BLaER1 treated with 17β-estradiol and CSF1 and Interleukin-3, amounts not matched to agents 10 nM and 100 nM (cell line): ENCODE data around the gene MSRB1.
"Not testable (repeated sequence)": the region's sequence is repeated elsewhere in the genome, so short reads cannot be mapped to it uniquely, and the experiment has no call there.

Experiments
- H3K27ac ChIP-seq, 11 experiments: shearing (Covaris generic); formaldehyde crosslinking; 2 replicates each; pipeline ENCODE4 v1.8.1; 2022
- H3K27me3 ChIP-seq, 11 experiments: shearing (Covaris generic); formaldehyde crosslinking; 2 replicates each; pipeline ENCODE4 v1.8.1; 2022
- H3K36me3 ChIP-seq, 11 experiments: shearing (Covaris generic); formaldehyde crosslinking; 2 replicates each; pipeline ENCODE4 v1.8.1; 2022
- H3K4me1 ChIP-seq, 10 experiments: shearing (Covaris generic); formaldehyde crosslinking; 2 replicates each; pipeline ENCODE4 v1.8.1; 2022
- H3K4me2 ChIP-seq, 11 experiments: shearing (Covaris generic); formaldehyde crosslinking; 2 replicates each; pipeline ENCODE4 v1.8.1; 2022
- H3K4me3 ChIP-seq, 10 experiments: shearing (Covaris generic); formaldehyde crosslinking; 2 replicates each; pipeline ENCODE4 v1.8.1; 2022
- H3K9ac ChIP-seq, 11 experiments: shearing (Covaris generic); formaldehyde crosslinking; 2 replicates each; pipeline ENCODE4 v1.8.1; 2022
- H3K9me3 ChIP-seq, 11 experiments: shearing (Covaris generic); formaldehyde crosslinking; replicated peaks in 1 of 11; 2 replicates each; pipeline ENCODE4 v1.8.1; 2022
- H4K20me1 ChIP-seq, 11 experiments: shearing (Covaris generic); formaldehyde crosslinking; 2 replicates each; pipeline ENCODE4 v1.8.1; 2022
- Cebpa-rat ChIP-seq, 11 experiments: shearing (Covaris generic); IDR thresholded peaks; 2 replicates each; pipeline ENCODE4 v1.8.1; 2022

MSRB1 gene

DNA sequence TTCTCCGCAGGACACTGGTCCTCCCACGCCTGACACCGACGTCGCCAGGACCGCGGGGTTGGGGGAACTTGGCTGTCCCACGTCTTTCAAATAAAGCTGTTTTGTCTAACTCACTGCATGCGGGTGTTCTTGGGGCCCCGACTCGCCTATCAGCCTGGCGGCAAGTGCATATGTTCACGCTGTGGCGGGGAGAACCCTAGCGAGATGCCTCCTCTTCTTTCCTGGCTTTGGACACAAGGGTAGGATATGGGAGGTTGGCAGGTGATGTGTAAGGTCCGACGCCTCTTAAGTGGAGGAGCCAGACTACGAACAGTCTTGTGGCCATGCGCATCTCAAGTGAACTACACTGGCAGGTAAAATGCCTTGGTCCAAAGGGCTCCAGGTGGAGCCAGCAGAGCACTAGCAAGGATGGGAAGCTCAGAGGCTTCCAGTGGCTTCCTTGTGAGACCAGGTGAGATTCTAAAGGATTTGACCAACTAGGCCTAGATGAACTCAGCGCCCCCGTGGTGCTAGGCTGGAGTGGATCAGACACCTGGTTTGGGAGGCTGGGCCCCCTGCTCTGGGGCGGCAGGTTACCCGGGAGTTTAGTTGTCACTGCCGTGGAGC, 22.5 kb upstream of the MSRB1 start:
- H3K4me3 ChIP-seq: peak overlapping the region; percentile 80 to 100 (median 90)
- H3K9ac ChIP-seq: peak overlapping the region; percentile 93 to 100 (median 97)
- peak overlapping the region; percentile 90 to 99 (median 94) for H3K27ac ChIP-seq
- H3K4me1 ChIP-seq: peaks cover 42 to 51% (median 46%) of the 10 kb centered on the region in 10 experiments
- H4K20me1 ChIP-seq: peaks cover 32 to 54% (median 40%) of the 10 kb centered on the region in 11 experiments
- no peak for TF ChIP-seq Cebpa-rat (IDR thresholded peaks at IDR 0.05)
- H3K9me3 ChIP-seq: no peaks in the 10 kb centered on the region; a peak in 1 of 22 replicates
- H3K27me3 ChIP-seq: no peaks in the 10 kb centered on the region
- peak overlapping the region; percentile 90 to 99 (median 95) for H3K4me2 ChIP-seq
- H3K36me3 ChIP-seq: peaks cover 21 to 48% (median 32%) of the 10 kb centered on the region in 11 experiments

DNA sequence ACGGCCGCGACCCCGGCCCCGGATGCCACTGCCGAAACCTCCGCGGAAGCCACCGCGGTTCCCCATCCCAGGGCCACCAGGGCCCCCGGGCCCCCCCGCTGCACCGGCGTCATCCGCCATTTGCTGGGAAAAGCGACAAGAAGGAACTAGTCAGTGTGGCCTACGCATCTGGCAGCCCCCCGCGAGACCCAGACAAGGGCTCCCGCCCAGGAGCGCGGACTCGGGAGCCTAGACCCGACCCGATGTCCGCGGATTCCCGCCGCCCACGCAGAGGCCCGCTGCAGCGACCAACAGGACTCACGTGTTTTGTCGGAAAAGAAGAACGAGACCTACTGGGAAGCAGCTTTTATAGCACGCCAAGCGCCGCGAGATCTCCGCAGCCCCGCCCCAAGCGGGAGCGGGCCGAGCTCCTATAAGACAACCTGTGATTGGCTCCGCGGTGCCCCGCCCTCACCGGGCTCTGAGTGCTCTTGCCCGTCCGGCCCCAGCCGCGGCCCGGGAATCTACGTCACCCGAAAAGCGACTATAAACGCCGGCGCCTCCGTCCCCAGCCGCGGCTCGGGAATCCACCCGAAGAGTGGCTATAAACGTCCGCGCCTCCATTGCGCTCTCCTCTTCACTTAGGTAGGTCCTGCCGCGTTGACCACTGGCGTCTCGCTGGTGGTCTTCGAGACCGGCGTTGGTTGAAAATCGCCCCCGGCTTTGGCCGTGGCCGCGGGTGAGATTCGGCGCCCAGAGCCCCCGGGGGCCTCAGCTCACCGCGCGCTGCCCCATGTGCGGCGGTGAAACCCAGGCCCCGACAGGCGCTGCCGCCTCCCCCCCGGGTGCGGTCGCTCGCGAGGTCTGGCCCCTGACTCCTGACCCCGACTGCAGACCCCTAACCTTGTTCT, 21.8 kb upstream of the MSRB1 start, which contains the start of gene RPS2:
TSS of gene RPS2 (minus strand) at position 321 of the 890 bp plus-strand sequence. CDS start at position 120, 201 bp downstream.
- Histone ChIP-seq H3K9ac (peak within 1 kb of the TSS; percentile 93 to 100 (median 97)), H3K27me3 (no peaks in the 10 kb centered on the region), H3K4me3 (peak within 1 kb of the TSS; percentile 80 to 100 (median 90)), H4K20me1 (peaks cover 32 to 60% (median 44%) of the 10 kb centered on the region in 11 experiments), H3K4me1 (peaks cover 43 to 50% (median 47%) of the 10 kb centered on the region in 10 experiments), H3K4me2 (peak within 1 kb of the TSS; percentile 91 to 99 (median 97)), H3K27ac (peak within 1 kb of the TSS; percentile 90 to 99 (median 94)), H3K9me3 (no peaks in the 10 kb centered on the region; a peak in 1 of 22 replicates), H3K36me3 (peaks cover 21 to 48% (median 32%) of the 10 kb centered on the region in 11 experiments)
- TF ChIP-seq Cebpa-rat (IDR thresholded peaks at IDR 0.05): no peak

DNA sequence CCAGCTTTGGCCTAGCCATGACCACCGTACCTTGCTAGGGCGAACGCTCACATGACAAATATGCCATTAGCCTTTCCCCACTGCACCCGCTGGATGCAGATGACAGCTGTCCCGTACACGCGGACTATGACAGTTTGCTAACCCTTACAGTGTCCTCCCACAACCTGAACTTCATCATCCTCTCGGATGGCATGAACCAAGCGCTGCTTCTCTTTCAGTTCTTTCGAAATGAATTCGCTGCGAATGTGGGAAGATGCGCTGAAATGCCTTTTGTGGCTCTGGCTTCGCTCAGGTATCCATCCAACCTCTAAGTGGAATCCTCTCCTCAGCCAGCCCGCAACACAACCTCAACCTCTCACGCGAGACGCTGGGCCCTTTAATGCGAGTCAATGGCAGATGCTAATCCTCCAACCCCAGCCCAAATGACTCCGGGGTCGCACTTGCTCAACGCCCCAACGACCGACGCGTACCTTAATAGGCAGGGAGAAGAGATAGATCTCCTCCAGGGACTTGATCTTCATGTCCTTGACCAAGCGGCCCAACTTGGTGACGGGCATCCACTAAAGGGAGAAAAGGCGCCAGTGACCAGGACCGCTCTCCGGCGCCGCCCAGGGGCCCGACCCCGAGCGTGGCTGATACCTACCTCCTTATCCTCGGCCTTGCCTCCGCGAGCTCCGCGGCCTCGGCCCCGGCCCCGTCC, 21.0 kb upstream of the MSRB1 start:
- no peak for TF ChIP-seq Cebpa-rat (IDR thresholded peaks at IDR 0.05)
- no peaks in the 10 kb centered on the region for H3K27me3 ChIP-seq
- peak overlapping the region; percentile 90 to 99 (median 94) for H3K27ac ChIP-seq

DNA sequence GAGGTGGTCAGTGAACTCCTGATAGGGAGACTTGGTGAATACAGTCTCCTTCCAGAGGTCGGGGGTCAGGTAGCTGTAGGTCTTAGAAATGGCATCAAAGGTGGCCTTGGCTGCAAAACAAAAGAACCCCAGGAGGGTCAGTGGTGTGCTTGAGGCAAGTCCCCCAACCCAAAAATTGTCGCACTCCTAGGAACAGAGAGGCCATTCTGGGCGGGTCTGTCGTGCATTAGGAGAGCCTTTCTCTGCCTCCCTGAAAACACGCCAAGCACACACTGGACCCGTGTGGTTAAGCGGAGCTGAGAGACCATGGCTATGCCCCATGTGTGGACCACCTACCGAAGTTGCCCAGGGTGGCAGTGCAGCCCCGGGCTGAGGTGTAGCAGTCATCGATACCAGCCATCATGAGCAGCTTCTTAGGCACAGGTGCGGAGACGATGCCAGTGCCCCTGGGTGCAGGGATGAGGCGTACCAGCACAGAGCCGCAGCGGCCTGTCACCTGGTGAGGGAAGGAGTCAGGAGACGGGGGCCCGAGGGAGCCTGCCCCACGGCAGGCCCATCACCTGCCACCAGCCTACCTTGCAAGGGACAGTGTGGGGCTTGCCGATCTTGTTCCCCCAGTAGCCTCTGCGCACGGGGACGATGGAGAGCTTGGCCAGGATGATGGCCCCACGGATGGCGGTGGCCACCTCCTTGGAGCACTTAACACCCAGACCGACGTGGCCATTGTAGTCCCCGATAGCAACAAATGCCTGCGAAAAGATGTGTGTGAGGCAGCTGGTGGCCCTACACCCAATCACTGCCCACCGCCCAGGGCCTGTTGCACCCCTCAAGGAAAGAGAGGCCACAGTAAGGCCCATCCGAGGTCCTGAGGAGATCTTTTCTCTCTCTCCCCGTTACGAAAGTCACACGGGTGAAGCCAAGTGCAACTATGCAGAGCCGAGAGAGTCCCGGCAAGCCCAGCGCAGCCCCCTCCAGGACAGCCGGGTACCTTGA, 19.5 kb upstream of the MSRB1 start:
- H4K20me1 ChIP-seq: peaks cover 32 to 60% (median 44%) of the 10 kb centered on the region in 11 experiments
- H3K9me3 ChIP-seq, H3K27me3 ChIP-seq: not testable (repeated sequence)
- peak overlapping the region; percentile 93 to 100 (median 97) for H3K9ac ChIP-seq
- H3K4me1 ChIP-seq: peaks cover 47 to 55% (median 52%) of the 10 kb centered on the region in 10 experiments
- peak overlapping the region in 9 of 11 experiments; percentile 90 to 99 (median 96); a peak in 17 of 22 replicates for H3K27ac ChIP-seq
- peaks cover 21 to 48% (median 32%) of the 10 kb centered on the region in 11 experiments for H3K36me3 ChIP-seq
- peak overlapping the region; percentile 80 to 100 (median 90) for H3K4me3 ChIP-seq
- H3K4me2 ChIP-seq: peak overlapping the region; percentile 79 to 97 (median 96)

More for the DNA sequence above, 21.0 kb upstream of the MSRB1 start:
- peaks cover 21 to 48% (median 32%) of the 10 kb centered on the region in 11 experiments for H3K36me3 ChIP-seq
- H3K4me1 ChIP-seq: peaks cover 45 to 51% (median 48%) of the 10 kb centered on the region in 10 experiments
- peak overlapping the region; percentile 79 to 97 (median 96) for H3K4me2 ChIP-seq
- peak overlapping the region; percentile 80 to 100 (median 90) for H3K4me3 ChIP-seq
- H4K20me1 ChIP-seq: peaks cover 32 to 60% (median 44%) of the 10 kb centered on the region in 11 experiments
- H3K9ac ChIP-seq: peak overlapping the region; percentile 93 to 100 (median 97)
- no peaks in the 10 kb centered on the region; a peak in 1 of 22 replicates for H3K9me3 ChIP-seq

DNA sequence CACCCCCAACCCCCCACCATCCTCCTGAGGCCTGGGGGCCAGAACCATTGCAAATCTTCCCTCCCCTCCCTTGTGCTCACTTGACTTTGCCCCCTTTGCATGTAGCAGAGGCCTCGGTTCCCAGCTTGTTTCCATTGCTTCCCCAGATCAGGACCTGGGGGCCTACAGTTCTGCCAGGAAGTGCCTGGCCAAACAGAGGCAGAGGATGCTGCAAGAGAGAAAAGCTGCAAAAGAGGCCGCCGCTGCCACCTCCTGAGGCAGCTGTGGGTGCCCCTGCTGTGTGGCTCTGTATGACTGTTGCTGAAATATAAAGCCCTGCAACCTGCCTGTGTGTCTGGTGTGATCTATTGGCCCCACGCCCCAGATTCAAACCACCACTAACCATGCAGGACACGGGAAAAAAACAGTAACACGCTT, 18.7 kb upstream of the MSRB1 start:
- no peaks in the 10 kb centered on the region; a peak in 1 of 22 replicates for H3K9me3 ChIP-seq
- peak overlapping the region in 8 of 10 experiments; percentile 80 to 100 (median 92); a peak in 16 of 20 replicates for H3K4me3 ChIP-seq
- peaks cover 21 to 42% (median 31%) of the 10 kb centered on the region in 11 experiments for H3K36me3 ChIP-seq
- H3K27me3 ChIP-seq: no peaks in the 10 kb centered on the region
- no peak for TF ChIP-seq Cebpa-rat (IDR thresholded peaks at IDR 0.05)
- peak overlapping the region; percentile 55 to 97 (median 96); a peak in 21 of 22 replicates for H3K4me2 ChIP-seq
- peaks cover 47 to 54% (median 51%) of the 10 kb centered on the region in 10 experiments for H3K4me1 ChIP-seq
- peaks cover 32 to 59% (median 44%) of the 10 kb centered on the region in 11 experiments for H4K20me1 ChIP-seq
- H3K9ac ChIP-seq: peak overlapping the region in 10 of 11 experiments; percentile 93 to 100 (median 96); a peak in 17 of 22 replicates
- H3K27ac ChIP-seq: 0 out of 22 replicates have a peak overlapping the region, but pooled peaks of 2 of the 11 experiments have one; percentile 1 to 99

DNA sequence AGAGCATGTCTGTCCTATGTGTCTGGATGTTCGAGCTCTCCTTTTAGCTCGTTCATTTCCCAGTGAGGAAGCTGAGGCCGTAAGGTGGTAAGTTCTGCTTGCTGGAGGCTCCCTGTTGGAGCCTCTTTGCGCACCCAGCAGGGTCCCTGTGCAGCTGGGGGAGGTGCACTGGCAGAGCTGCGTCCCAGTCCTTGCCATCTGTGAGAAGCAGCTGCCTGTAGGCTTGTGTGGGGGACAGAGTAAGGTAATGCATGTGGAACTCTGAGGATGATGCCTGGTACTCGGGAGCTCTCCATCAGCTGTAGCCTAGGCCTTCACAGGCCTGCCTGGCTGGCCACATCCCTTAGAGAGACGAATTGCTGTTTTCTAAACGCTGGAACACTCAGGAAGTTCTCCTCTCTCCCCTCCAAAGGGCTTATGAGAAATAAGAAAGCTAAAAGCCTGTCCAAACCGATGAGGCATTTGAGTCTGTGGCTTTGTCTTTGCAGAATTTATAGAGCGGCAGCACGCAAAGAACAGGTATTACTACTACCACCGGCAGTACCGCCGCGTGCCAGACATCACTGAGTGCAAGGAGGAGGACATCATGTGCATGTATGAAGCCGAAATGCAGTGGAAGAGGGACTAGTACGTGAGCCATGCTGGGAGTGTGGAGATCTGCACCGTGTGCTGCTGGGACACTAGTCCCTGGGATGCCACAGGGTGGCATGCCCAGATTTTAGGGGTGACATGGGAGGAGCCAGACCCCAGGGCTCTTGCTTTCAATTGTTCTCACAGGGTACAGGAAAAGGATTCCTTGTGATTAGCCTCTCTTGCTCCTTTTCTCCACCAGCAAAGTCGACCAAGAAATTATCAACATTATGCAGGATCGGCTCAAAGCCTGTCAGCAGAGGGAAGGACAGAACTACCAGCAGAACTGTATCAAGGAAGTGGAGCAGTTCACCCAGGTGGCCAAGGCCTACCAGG, 17.9 kb upstream of the MSRB1 start:
- H4K20me1 ChIP-seq: peaks cover 32 to 53% (median 44%) of the 10 kb centered on the region in 11 experiments
- H3K27ac ChIP-seq: peak overlapping the region in 9 of 11 experiments; percentile 18 to 92 (median 88); a peak in 16 of 22 replicates
- no peak for TF ChIP-seq Cebpa-rat (IDR thresholded peaks at IDR 0.05)
- H3K4me2 ChIP-seq: peak overlapping the region; percentile 79 to 97 (median 95)
- H3K4me1 ChIP-seq: peaks cover 40 to 47% (median 44%) of the 10 kb centered on the region in 10 experiments
- H3K36me3 ChIP-seq: peaks cover 21 to 34% (median 30%) of the 10 kb centered on the region in 11 experiments
- peak overlapping the region; percentile 70 to 96 (median 88) for H3K4me3 ChIP-seq
- H3K9ac ChIP-seq: peak overlapping the region; percentile 87 to 97 (median 92); a peak in 21 of 22 replicates
- no peaks in the 10 kb centered on the region; a peak in 1 of 22 replicates for H3K9me3 ChIP-seq
- H3K27me3 ChIP-seq: no peaks in the 10 kb centered on the region
